ENCODE results near the gene PTP4A1. TPM values are rescaled to one million over a fixed set of nuclear protein-coding genes. Genes with fewer than 3 reads are reported as not detected.

Gene PTP4A1
- total RNA-seq, 1 donor: 24.2 TPM

DNA sequence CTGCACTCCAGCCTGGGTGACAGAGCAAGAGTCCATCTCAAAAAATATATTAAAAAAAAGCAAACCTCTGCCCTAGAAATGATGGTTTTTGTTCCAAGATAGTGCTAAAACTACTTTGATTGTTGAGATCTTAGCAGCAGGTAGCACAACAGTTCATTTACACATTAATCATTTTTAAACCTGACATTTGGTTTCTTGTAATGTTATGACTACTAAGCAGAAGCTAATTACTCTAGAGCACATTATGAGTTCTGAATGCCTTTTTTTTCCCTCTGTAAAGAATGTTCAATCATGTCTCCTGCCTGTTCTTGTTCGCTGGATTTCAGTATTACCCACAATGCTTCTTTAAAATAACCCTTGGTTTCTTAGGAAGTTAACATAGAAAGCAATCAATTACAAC, 38.7 kb downstream of the PTP4A1 start:
- Histone ChIP-seq H3K9me3 (ENCODE audit: low read depth, low read length) (no peaks in the 10 kb centered on the region), H4K20me1 (ENCODE audit: insufficient read depth, low read length) (no peaks in the 10 kb centered on the region), H3K4me2 (ENCODE audit: insufficient read depth, low read length) (no peak overlapping the region), H3K36me3 (ENCODE audit: insufficient read depth, low read length) (no peaks in the 10 kb centered on the region), H3K4me1 (ENCODE audit: insufficient read depth, low read length) (no peaks in the 10 kb centered on the region), H3K79me2 (ENCODE audit: insufficient read depth, low read length) (no peaks in the 10 kb centered on the region), H2AFZ (ENCODE audit: low read length) (no peak overlapping the region), H3K27ac (ENCODE audit: low read depth, low read length) (no peak overlapping the region), H3K27me3 (ENCODE audit: insufficient read depth, low read length) (no peaks in the 10 kb centered on the region), H3K4me3 (ENCODE audit: insufficient read depth, low read length) (no peak overlapping the region)
- TF ChIP-seq, protein P1, sequence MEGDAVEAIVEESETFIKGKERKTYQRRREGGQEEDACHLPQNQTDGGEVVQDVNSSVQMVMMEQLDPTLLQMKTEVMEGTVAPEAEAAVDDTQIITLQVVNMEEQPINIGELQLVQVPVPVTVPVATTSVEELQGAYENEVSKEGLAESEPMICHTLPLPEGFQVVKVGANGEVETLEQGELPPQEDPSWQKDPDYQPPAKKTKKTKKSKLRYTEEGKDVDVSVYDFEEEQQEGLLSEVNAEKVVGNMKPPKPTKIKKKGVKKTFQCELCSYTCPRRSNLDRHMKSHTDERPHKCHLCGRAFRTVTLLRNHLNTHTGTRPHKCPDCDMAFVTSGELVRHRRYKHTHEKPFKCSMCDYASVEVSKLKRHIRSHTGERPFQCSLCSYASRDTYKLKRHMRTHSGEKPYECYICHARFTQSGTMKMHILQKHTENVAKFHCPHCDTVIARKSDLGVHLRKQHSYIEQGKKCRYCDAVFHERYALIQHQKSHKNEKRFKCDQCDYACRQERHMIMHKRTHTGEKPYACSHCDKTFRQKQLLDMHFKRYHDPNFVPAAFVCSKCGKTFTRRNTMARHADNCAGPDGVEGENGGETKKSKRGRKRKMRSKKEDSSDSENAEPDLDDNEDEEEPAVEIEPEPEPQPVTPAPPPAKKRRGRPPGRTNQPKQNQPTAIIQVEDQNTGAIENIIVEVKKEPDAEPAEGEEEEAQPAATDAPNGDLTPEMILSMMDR (IDR thresholded peaks at IDR 0.05; ENCODE audit: extremely low read depth, low read depth, low read length): no peak
- DNase-seq (ENCODE audit: insufficient read length, low spot score, missing footprints): no peak

DNA sequence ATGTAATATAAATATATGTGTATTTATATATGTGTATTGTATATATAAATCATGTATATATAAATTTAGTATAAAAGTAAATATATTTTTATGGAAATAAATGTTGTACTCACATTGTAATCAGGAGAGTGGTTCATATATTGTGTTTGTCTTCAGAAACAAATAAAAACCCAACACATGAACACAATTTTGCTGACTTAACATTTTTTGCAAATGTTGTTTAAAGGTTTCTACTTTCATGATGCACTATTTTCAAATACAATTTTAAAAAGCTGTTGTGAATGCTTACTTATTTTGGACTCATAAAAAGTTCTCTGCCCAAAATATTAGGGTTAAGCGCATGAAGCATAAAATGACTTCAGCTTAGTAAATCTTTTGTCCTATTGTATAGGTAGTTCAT, 39.3 kb downstream of the PTP4A1 start:
- Histone ChIP-seq H3K9me3 (ENCODE audit: low read depth, low read length) (no peaks in the 10 kb centered on the region), H3K27me3 (ENCODE audit: insufficient read depth, low read length) (no peaks in the 10 kb centered on the region), H3K27ac (ENCODE audit: low read depth, low read length) (no peak overlapping the region), H3K4me1 (ENCODE audit: insufficient read depth, low read length) (no peaks in the 10 kb centered on the region), H3K4me2 (ENCODE audit: insufficient read depth, low read length) (no peak overlapping the region), H4K20me1 (ENCODE audit: insufficient read depth, low read length) (no peaks in the 10 kb centered on the region), H2AFZ (ENCODE audit: low read length) (no peak overlapping the region), H3K79me2 (ENCODE audit: insufficient read depth, low read length) (no peaks in the 10 kb centered on the region), H3K4me3 (ENCODE audit: insufficient read depth, low read length) (no peak overlapping the region), H3K36me3 (ENCODE audit: insufficient read depth, low read length) (no peaks in the 10 kb centered on the region)
- no peak for DNase-seq (ENCODE audit: insufficient read length, low spot score, missing footprints)
- TF ChIP-seq, protein P1 (IDR thresholded peaks at IDR 0.05; ENCODE audit: extremely low read depth, low read depth, low read length): no peak

DNA sequence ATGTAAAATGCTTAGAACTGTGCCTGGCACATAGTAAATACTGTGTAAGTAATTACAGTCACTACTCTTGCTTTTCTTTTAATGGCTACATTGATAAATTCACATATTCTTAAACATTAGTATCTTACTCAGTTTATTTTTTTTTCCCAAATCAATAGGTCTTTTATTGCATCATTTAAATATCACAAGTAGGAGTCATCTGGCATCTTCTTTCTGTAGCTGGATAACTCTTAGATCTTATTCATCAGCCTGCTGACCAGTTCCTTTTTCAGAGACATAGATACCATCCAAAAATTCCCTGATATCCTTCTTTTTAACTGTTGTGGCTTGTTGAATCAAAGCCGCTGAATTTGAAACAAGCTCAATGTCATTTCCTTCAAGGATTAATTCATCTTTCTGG, 43.3 kb downstream of the PTP4A1 start:
- Histone ChIP-seq H3K36me3 (ENCODE audit: insufficient read depth, low read length) (no peaks in the 10 kb centered on the region), H2AFZ (ENCODE audit: low read length) (no peak overlapping the region), H3K79me2 (ENCODE audit: insufficient read depth, low read length) (no peaks in the 10 kb centered on the region), H3K27me3 (ENCODE audit: insufficient read depth, low read length) (peaks cover 4% of the 10 kb centered on the region), H3K4me3 (ENCODE audit: insufficient read depth, low read length) (no peak overlapping the region), H3K4me1 (ENCODE audit: insufficient read depth, low read length) (no peaks in the 10 kb centered on the region), H3K27ac (ENCODE audit: low read depth, low read length) (no peak overlapping the region), H3K9me3 (ENCODE audit: low read depth, low read length) (no peaks in the 10 kb centered on the region), H4K20me1 (ENCODE audit: insufficient read depth, low read length) (no peaks in the 10 kb centered on the region), H3K4me2 (ENCODE audit: insufficient read depth, low read length) (no peak overlapping the region)
- no peak for DNase-seq (ENCODE audit: insufficient read length, low spot score, missing footprints)
- TF ChIP-seq, protein P1 (IDR thresholded peaks at IDR 0.05; ENCODE audit: extremely low read depth, low read depth, low read length): no peak

Small RNA genes within 50 kb of the gene (small RNA-seq; reads per million reads assigned to genes)
- gene AL513043.1: not detected

Other genes starting within 250 kb of the PTP4A1 start
- gene PHF3, start 63.3 kb downstream of the PTP4A1 start, total RNA-seq: 75.7 and 76.7 TPM in 2 replicates

Data from osteoblast (primary cell).